Astrocyte of the hippocampus (primary cell): ENCODE measurements around the gene RTP5.
"Not testable (repeated sequence)": the region's sequence is repeated elsewhere in the genome, so short reads cannot be mapped to it uniquely, and the experiment has no call there.

Experiments used
- DNase-seq: peaks from one replicate; pipeline ENCODE4 v3.0.0; 2011; ENCODE audit warnings: low read depth, low spot score

The RTP5 gene

DNA sequence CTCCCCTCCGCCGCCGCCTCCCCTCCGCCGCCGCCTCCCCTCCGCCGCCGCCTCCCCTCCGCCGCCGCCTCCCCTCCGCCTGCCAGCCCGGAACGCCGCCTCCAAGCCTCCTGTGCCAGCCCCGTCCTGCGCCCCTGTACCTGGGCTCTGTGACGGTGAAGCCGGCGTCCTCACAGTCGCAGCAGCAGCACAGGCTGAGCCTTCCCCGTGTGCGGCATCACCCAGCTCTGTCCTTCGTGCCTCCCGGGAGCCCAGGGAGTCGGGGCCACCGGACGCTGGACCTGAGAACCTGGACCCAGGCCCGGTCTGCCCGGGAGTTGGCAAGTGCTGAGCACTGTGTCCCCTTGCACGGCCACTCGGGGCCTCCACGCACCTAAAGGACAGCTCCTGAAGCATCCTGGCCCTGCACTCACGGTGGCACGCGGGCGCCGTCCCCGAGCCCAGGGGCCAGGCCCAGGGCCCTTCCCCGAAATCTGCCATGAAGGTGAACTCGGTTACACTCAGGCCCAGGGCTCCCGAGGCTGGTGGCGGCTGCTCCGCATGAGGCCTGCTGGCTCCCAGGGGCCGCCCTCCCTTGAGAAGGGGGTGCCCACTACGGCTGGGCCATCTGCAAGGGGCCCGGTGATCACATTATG lies 32.9 kb downstream of the RTP5 start:
- DNase-seq: peak; percentile 25

DNA sequence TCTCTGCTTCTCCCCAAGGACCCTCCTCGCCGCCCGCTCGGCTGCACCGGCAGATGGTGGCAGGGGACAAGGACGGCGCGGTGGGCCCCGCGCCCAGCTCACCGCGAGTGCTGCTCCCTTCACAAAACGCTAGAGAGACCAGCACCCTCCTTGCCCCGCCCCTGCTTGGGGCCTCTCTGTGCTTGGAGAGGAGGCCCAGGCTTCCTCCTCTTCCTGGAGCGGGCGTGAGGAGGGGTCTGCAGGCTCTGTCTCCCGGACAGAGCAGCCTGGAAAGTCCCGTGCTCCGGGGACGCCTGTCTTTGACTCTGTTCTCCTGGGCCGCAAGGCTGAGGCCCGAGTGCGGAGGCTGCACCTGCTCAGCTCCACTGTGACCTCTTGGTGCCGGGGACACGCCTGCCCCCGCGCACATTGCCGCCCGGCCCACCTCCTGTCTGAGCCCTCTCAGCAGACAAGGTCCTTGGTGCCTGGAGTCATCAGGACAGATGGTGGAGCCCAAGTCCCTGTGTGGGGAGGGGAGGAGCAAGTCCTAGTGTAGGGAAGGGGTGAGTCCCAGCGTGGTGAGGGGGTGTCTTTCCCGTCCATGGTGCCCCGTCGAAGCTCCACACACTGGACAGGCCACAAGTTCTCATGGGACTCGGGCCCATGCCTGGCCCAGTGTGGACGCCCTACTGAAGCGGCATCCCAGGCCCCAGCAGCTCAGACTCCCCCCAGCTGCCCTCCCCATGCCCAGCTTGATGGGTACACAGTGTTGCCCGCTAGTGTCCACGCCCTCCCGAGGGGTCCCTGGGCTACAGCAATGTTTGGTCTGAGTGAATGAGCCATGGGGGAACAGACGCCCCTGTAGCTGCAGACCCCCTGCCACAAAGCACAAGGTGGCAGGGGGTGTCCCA lies 33.8 kb downstream of the RTP5 start:
- DNase-seq: no peak

DNA sequence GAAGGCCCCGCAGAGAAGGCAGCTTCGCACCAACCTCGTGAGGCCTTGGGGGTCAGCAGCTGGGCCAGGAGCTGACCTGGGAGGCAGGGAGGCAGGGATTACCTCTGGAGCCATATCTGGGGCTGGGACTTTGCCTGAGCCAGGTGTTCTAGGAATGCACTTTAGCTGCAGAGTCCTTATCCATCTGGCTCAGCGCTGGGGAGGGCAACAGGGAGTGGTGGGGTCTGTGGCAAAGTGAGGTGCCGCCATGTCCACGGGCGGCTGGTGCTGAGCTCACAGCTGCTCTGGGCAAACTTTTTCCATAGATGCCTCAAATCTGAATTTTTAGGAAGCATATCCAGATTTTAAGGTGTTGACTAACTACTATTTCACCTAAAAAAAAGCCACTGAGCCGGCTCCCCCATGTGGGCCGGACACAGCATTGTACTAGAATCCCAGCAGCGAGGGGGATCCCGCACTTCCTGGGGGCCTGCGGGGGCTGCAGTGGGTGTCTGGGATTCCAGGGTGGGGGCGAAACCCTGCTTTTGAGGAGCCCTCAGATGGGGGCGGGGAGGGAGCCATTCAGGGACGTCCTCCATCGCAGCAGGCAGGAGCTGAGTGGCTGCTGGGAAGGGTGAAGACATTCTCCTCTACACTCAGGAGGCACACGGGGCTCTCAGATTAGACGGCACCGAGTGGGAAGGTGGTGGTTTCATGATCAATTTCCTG lies 34.6 kb downstream of the RTP5 start:
- no peak for DNase-seq

DNA sequence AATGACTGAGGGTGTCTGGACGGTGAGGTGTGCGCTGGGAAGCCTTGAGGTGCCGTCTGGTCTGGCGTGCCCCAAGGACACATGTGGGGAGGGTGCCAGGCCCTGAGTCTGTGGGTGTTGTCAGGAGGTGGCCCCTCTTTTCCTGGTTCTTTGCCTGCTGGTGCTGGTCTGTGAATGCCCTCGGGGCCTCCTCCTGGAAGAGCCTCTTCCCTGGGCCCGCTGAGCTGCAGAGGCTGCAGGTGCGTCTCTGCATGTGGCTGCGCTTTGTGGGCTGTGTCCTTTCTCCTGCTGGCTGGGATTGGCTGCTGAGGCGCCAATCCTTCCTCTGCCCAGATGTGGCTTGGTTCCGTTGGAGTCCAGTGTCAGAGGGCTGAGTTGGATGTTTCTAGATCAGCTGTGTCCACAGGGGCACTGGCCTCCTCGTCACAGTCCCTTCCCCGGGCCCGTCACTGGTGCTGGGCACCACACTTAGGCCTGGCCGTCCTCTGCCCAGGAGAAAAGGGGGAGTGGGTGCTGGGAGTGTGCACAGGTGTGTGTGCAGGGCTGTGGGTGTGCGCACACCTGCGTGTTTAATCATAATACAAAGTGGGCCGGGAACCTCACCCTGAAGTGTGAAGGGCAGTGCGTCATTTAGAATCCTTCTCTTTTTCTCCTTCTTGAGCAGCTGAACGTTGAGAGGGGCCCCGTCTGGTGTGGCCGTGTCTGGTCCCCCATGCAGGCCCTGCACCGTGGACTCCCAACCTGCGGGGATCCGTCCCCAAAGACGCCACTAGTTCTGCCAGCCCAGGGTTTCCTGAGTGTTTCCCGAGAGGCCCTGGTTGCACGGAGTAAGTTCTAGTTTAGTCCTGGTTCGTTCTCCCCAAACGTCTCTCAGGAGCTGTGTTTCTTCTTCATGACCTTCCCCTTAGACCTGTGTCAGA lies 35.5 kb downstream of the RTP5 start:
- no peak for DNase-seq

GRCh38 chr2:241905716-241906377 lies 36.3 kb downstream of the RTP5 start:
- no peak for DNase-seq

DNA sequence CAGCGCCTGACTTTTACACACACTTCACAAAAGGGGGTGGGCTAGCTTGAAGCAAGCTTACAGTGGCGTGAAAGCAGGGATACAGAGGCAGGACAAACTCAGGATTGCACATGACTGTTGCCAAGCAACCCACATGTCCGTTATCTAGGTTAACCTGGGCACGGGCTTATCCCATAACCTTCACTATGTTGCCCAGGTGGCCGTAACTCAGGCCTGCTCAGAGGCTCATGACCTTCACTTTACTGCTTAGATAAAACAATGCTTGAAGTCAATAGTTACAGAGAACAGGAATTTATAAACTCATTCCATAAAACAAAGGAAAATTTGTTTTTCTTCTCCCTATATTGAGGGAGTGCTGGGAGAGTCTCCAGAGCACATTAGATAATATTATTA lies 36.8 kb downstream of the RTP5 start:
- DNase-seq: not testable (repeated sequence)

DNA sequence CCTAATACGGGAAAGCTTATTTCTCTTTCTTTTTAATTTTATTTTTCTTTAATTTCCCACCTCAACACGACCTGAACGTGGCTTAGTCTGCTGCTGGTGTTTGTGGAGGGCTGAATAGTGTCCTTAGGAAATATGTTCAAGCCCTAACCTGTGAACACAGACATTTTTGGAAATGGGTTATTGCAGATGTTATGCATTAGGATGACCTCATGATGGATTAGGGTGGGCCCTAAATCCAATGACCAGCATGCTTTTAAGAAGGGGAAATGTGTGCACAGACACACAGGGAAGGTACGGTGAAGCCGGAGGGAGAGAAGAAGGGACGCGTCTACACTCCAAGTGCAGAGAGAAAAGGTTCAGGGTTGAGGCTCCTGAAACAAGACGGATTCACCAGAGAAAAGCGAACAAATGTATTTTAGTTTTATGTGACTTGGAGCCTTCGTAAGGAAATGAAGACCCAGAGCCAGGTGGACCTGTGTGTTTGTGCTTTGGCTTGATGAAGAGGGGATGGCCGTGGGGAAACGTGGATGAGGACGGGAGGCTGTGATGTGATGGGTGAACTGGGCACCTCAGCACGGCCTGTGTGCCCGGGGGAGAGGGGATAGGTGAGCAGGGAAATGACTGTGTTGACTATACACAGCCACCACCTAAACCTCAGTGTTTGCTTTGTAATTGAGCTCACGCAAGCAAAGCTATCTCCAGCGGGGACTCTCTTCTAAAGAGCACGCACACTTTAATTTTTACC lies 37.5 kb downstream of the RTP5 start:
- DNase-seq: no peak

GRCh38 chr2:241907831-241908230 lies 38.3 kb downstream of the RTP5 start:
- DNase-seq: not testable (repeated sequence)

DNA sequence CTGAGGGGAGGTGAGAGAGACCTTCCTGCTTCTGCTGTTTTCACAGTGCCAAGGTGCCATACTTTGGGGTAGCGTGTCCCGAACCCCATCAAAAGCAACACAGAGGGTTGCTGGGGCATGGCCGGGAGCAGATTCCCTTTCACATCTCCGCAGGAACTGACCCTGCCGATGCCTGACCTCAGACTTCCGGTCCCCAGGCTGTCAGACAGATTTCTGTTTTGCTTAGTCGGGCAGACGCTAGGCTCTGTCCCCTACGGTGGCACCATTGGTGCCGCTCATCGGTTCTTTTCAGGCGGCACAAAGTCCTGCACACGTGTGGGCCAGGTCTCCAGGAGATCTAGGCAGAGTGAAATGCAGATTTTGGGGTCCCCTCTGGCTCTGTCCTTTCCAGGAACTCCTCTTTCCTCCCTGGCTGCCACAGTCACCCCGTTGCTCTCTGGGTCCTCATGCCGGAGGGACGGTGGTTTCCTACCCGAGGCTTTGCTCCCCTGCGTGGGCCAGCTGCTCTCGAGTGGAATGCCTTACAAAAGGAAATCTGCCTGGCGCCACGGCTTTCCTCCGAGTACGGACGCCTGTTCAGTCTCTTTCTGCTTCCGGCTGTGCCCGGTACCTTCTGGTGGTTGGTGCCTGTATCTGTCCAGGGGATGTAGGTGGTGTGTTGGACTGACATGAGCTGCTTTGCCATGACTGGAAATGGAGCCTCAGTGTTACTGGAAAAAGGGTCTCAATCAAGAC lies 39.3 kb downstream of the RTP5 start:
- no peak for DNase-seq

DNA sequence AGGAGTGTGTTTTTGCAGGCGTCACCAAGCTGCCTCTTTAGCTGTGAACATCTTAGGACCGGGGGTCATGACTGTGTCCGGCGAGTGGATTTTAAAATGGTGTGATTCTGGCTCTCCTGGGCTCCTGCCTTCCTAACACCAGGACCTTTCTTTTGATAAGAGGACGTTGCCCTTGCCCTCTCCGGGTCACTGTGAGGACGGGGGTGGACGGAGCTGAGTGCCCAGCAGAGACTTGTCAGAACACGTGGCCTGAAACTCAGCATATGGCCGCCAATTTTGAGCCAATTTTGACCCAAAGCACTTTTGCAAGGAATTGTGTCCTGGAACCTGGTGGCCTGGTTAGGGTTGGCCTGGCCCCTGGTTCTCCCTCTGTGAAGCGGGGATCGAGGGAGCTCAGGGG lies 40.2 kb downstream of the RTP5 start:
- DNase-seq: no peak

GRCh38 chr2:241910604-241911520 lies 41.3 kb downstream of the RTP5 start:
- DNase-seq: no peak

- no peak for DNase-seq
Measured at GRCh38 chr2:241911551-241911950, 42.0 kb downstream of the RTP5 start.

DNA sequence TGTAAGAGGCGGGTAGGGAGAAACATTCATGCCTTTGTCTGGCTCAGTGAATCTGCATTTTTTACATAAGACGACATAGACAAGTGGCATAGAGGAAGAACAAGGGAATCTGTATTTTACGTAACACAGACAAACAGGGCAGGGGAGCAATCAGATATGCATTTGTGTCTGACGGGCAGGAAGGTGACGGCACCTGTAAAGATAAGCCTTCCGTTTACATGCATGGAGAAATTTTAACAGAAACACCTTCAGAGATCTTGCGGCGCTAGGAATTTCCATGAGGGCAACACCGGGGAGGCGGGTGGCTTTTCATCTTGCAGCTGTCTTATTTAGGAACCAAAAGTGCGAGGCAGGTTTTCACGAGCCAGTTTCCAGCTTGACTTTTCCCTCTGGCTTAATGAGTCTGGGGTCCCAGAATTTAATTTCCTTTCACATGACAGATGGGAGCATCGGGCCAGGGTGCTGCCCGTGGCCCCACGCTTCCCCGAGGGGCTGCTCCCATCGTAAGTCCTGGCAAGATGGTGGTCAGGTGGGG lies 42.6 kb downstream of the RTP5 start:
- DNase-seq: no peak

GRCh38 chr2:241913703-241914102 lies 44.2 kb downstream of the RTP5 start:
- DNase-seq: no peak

DNA sequence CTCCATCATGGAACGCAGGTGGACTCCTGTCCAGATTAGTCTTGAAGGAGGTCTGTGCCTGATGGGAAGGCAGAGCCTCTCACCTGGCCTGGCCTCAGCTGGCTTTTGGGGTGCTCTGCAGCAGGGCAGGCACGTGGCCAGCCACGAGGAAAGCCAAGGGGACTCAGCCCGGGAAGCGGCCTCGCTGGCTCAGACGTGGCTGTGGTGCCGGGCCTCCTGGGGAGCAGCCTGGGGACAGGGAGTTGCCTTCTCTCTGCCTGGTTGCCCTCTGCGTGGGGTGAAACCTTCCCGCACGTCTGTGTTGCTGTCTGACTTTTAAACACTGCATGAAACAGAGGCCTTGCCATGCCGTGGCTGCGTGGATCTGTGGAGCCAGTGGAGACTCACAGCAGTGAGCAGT lies 45.0 kb downstream of the RTP5 start:
- no peak for DNase-seq

DNA sequence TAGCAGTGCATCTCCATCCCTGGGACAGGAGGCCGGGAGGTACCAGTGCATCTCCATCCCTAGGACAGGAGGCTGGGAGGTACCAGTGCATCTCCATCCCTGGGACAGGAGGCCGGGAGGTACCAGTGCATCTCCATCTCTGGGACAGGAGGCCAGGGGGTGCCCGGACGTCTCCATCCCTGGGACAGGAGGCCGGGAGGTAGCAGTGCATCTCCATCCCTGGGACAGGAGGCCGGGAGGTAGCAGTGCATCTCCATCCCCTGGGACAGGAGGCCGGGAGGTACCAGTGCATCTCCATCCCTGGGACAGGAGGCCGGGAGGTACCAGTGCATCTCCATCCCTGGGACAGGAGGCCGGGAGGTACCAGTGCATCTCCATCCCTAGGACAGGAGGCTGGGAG lies 52.1 kb downstream of the RTP5 start:
- DNase-seq: not testable (repeated sequence)

GRCh38 chr2:241922411-241922810 lies 52.9 kb downstream of the RTP5 start:
- no peak for DNase-seq
